H4 (cell line): ENCODE measurements around the gene STAM2. TPM values are rescaled to one million over a fixed set of nuclear protein-coding genes. Genes with fewer than 3 reads are reported as not detected.

Experiments
- DNase-seq: peaks from one replicate; pipeline ENCODE4 v3.0.0-alpha.2; 2015; ENCODE audit warnings: low spot score
- total RNA-seq: library from RNA; depleted of rRNA; stranded (reverse); fragments of >200 nt; shearing (Covaris generic); gene quantifications from 2 replicates; pipeline ENCODE4 v1.2.3, GENCODE V29; 2014; rRNA removed

STAM2 gene
- total RNA-seq, 1 experiment from 2014 or later, result 21.6 TPM

DNA sequence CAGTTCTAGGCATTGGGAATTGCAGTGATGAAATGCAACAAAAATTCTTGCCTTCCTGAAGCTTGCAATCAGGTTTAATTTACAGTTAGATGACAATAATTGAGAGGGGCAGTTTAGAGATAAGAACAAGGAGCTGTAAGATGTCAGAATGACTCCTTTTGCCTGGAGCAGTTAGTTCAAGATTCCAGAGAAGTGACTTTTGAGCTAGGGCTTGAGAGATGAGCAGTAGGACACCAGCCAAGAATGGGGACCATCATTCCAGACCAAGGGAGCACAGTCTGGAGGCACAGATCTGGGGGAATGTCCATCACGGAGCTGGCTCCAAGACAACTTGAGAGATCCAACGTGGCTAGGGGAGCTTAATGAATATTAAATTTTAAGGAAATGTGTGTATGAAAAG is 103.6 kb downstream of the STAM2 start:
- DNase-seq, result no peak

GRCh38 chr2:152071518-152071917 is 104.0 kb downstream of the STAM2 start:
- DNase-seq, result no peak

DNA sequence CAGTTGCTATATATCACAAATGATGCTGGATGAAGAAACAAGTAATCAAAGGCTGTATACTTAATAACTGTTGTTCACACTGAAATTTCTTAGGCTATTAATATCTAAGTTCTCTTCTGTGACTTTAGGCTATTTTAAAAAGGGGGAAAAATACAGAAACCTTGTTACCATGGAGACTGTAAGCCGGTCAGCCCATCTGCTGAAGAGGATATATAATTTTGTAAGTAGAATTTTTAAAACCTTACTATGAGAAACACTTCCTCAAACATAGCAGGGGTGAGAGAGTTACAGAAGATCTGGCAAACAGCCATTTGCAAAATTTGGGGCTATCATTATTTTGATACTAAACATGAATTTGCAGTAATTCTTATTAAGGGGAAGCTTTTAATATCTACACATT is 104.5 kb downstream of the STAM2 start:
- no peak for DNase-seq

DNA sequence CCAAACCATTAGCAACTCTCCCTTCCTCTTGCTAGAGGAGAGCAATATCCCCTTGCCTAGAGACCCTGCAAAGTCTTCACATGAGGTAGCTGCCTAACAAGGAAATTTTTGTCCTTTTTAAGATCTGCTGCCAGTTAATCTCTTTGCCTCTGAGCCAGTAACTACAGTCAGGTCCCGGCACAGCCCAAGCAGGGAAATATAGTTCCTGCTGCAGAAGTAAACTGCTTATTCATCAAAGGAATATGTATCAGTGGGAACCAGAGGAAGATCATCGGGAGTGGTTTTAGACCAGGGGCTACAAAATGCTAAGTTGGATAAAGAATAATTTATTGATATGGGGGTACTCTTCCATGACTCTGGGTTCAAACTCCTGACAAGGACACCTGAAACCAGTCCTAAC is 107.3 kb downstream of the STAM2 start:
- DNase-seq, result no peak

DNA sequence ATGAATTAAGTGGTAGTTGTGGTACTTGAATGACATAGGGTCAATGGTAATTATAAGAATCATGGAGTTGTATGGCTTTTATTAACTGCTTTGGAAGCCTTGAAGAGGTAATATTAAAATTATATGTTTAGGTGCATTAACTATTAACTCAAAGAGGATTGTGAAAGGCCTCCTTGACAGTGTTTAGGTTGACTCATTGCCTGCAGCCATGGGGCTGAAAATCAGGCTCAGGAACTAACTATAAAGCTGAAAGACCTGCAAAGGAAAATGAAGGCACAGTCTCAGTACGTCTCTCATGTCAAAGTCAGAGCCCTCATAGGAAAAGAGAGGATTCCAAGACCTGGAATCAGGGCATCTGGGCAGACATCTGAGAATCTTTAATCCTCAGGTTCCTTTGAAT is 107.7 kb downstream of the STAM2 start:
- DNase-seq, result no peak

Other genes starting within 250 kb of the STAM2 start
- 0.31 and 0.79 TPM in 2 replicates for gene CACNB4, start 76.7 kb downstream of the STAM2 start, total RNA-seq
- 7.7 and 10.6 TPM in 2 replicates for gene FMNL2, start 159.4 kb upstream of the STAM2 start, total RNA-seq